Measurements from ENCODE around the gene ST3GAL6.

DNA sequence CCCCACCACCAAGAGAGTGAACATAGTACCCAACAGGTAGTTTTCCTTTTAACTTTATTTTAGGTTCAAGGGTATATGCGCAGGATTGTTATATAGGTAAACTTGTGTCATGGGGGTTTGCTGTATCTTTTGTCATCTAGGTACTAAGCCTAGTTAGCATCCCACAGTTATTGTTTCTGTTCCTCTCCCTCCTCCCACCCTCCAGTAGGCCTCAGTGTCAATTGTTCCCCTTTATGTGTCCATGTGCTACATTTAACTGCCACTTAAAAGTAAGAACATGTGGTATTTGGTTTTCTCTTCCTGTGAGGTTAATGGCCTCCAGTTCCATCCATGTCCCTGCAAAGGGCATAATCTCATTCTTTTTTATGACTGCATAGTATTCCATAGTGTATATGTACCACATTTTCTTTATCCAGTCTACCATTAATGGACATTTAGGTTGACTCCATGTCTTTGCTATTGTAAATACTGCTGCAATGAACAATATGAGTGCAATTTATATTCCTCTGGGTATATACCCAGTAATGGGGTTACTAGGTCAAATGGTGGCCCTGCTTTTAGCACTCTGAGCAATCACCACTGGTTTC lies 66.2 kb downstream of the ST3GAL6 start:
- TF ChIP-seq, protein P1, sequence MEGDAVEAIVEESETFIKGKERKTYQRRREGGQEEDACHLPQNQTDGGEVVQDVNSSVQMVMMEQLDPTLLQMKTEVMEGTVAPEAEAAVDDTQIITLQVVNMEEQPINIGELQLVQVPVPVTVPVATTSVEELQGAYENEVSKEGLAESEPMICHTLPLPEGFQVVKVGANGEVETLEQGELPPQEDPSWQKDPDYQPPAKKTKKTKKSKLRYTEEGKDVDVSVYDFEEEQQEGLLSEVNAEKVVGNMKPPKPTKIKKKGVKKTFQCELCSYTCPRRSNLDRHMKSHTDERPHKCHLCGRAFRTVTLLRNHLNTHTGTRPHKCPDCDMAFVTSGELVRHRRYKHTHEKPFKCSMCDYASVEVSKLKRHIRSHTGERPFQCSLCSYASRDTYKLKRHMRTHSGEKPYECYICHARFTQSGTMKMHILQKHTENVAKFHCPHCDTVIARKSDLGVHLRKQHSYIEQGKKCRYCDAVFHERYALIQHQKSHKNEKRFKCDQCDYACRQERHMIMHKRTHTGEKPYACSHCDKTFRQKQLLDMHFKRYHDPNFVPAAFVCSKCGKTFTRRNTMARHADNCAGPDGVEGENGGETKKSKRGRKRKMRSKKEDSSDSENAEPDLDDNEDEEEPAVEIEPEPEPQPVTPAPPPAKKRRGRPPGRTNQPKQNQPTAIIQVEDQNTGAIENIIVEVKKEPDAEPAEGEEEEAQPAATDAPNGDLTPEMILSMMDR (IDR thresholded peaks at IDR 0.05 in 2 of 3, conservative IDR thresholded peaks at IDR 0.05 in 1 of 3; ENCODE audit: control insufficient read depth in 2 of 3, extremely low read depth in 1 of 3, insufficient read depth in 1 of 3, low read depth in 3 of 3, low read length in 3 of 3), result no peak
- TF ChIP-seq, protein P2, sequence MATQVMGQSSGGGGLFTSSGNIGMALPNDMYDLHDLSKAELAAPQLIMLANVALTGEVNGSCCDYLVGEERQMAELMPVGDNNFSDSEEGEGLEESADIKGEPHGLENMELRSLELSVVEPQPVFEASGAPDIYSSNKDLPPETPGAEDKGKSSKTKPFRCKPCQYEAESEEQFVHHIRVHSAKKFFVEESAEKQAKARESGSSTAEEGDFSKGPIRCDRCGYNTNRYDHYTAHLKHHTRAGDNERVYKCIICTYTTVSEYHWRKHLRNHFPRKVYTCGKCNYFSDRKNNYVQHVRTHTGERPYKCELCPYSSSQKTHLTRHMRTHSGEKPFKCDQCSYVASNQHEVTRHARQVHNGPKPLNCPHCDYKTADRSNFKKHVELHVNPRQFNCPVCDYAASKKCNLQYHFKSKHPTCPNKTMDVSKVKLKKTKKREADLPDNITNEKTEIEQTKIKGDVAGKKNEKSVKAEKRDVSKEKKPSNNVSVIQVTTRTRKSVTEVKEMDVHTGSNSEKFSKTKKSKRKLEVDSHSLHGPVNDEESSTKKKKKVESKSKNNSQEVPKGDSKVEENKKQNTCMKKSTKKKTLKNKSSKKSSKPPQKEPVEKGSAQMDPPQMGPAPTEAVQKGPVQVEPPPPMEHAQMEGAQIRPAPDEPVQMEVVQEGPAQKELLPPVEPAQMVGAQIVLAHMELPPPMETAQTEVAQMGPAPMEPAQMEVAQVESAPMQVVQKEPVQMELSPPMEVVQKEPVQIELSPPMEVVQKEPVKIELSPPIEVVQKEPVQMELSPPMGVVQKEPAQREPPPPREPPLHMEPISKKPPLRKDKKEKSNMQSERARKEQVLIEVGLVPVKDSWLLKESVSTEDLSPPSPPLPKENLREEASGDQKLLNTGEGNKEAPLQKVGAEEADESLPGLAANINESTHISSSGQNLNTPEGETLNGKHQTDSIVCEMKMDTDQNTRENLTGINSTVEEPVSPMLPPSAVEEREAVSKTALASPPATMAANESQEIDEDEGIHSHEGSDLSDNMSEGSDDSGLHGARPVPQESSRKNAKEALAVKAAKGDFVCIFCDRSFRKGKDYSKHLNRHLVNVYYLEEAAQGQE (IDR thresholded peaks at IDR 0.05; ENCODE audit: low read depth, low read length), result no peak
